Raji (cell line): ENCODE data around the gene SOX14.

ENCODE experiments used
- POLR2A ChIP-seq: IDR thresholded peaks from 2 replicates; pipeline ENCODE4 v1.6.1; 2011; ENCODE audit warnings: low read depth, low read length, control low read depth; ENCODE audit not compliant: insufficient read depth

Gene SOX14

GRCh38 chr3:137764001-137764433, at the start of gene SOX14:
SOX14 (plus strand) TSS chr3:137764315; CDS start chr3:137764785, 470 bp downstream.
- TF ChIP-seq POLR2A = no peak

- TF ChIP-seq POLR2A = no peak
These were observed 49.6 kb upstream of the SOX14 start for GRCh38 chr3:137714551-137714950.

- no peak for TF ChIP-seq POLR2A
These were observed 39.9 kb upstream of the SOX14 start for GRCh38 chr3:137724240-137724639.

GRCh38 chr3:137737208-137737607, 26.9 kb upstream of the SOX14 start:
- no peak for TF ChIP-seq POLR2A

- TF ChIP-seq POLR2A = no peak
These were observed 25.4 kb upstream of the SOX14 start for GRCh38 chr3:137738710-137739109.

GRCh38 chr3:137743608-137744007, 20.5 kb upstream of the SOX14 start:
- no peak for TF ChIP-seq POLR2A

- no peak for TF ChIP-seq POLR2A
These were observed 17.3 kb upstream of the SOX14 start for GRCh38 chr3:137746808-137747207.

- no peak for TF ChIP-seq POLR2A
These were observed 4.6 kb upstream of the SOX14 start for GRCh38 chr3:137759505-137759904.

- no peak for TF ChIP-seq POLR2A
These were observed 3.6 kb upstream of the SOX14 start for GRCh38 chr3:137760341-137761098.

- no peak for TF ChIP-seq POLR2A
These were observed 3.0 kb upstream of the SOX14 start for GRCh38 chr3:137761099-137761562.

- TF ChIP-seq POLR2A = no peak
These were observed 2.3 kb upstream of the SOX14 start for GRCh38 chr3:137761563-137762503.

- no peak for TF ChIP-seq POLR2A
These were observed 1.2 kb upstream of the SOX14 start for GRCh38 chr3:137762674-137763593.

- no peak for TF ChIP-seq POLR2A
These were observed 549 bp upstream of the SOX14 start for GRCh38 chr3:137763594-137763938.

GRCh38 chr3:137764563-137765309, 621 bp downstream of the SOX14 start:
- TF ChIP-seq POLR2A = no peak

- TF ChIP-seq POLR2A = no peak
These were observed 1.4 kb downstream of the SOX14 start for GRCh38 chr3:137765310-137766033.
